Right ventricle myocardium superior (tissue), 1 donor: Measurements from ENCODE around the gene TYW1B. TPM values are rescaled to one million over a fixed set of nuclear protein-coding genes. Genes with fewer than 3 reads are reported as not detected.
"Not testable (repeated sequence)": the region's sequence is repeated elsewhere in the genome, so short reads cannot be mapped to it uniquely, and the experiment has no call there.

ENCODE experiments used
- ATAC-seq: fragments of 200-7000 bp; cut with Tn5 transposase; one replicate; pipeline ENCODE4 v1.9.1; 2020; ENCODE audit warnings: mild to moderate bottlenecking; ENCODE audit not compliant: poor library complexity
- DNase-seq: peaks from one replicate; pipeline ENCODE4 v3.0.0-alpha.2; 2020
- intact Hi-C: fragments of 100-400 bp; cut with DNase I; formaldehyde crosslinking; loops from one replicate; pipeline ENCODE4 v1.11.2; 2022
- total RNA-seq: library from RNA; stranded (reverse); fragmentation: NEBNext Ultra II Directional; extraction: Animal tissue kit (Norgen Biotek cat#: 25700); gene quantifications from one replicate; pipeline ENCODE4 v1.2.1, GENCODE V29; 2021
- donor health status: DM: no; HTN: yes; CAD: no; lungs with severe emphysema.

The TYW1B gene
- total RNA-seq, 1 donor from 2014 or later: 3.1 TPM

- ATAC-seq, intact Hi-C loops: not testable (repeated sequence)
Measured at GRCh38 chr7:72720890-72721289, 107.1 kb downstream of the TYW1B start.

DNA sequence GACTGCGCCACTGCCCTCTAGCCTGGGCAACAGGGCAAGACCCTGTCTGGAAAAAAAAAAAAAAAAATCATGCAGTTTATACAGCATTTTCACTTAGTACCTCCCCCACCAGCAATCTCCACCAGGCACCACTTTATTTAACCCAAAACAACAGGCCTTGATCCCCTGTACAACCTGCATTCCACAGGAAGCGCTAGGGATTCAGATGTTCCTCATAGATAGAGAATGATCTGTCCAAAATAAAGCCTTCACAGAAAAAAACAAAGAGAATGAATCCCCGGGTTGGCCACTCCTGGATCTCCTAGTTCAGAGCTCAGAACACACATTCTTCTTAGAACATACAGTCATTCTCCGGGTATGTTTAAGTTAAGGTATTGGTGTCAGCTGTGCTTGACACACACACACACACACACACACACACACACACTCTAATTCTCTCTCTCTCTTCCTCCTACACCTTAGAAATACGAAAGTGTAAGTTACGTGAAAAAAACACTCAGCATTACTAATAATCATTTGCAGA lies 110.7 kb downstream of the TYW1B start:
- intact Hi-C loops, ATAC-seq, DNase-seq: not testable (repeated sequence)

More at GRCh38 chr7:72720890-72721289, 107.1 kb downstream of the TYW1B start:
- DNase-seq: not testable (repeated sequence)

- ATAC-seq, intact Hi-C loops, DNase-seq: not testable (repeated sequence)
Measured at GRCh38 chr7:72711927-72712326, 116.1 kb downstream of the TYW1B start.

GRCh38 chr7:72710983-72711382 lies 117.0 kb downstream of the TYW1B start:
- DNase-seq (no peak), ATAC-seq (no peak)
- intact Hi-C loops: no loop called here

- ATAC-seq (no peak), DNase-seq (no peak)
- intact Hi-C loops: no loop called here
Measured at GRCh38 chr7:72709909-72710308, 118.1 kb downstream of the TYW1B start.

GRCh38 chr7:72708371-72709050 lies 119.5 kb downstream of the TYW1B start:
- DNase-seq, intact Hi-C loops, ATAC-seq: not testable (repeated sequence)

- intact Hi-C loops: no loop called here
- ATAC-seq (no peak), DNase-seq (no peak)
Measured at GRCh38 chr7:72706521-72706920, 121.5 kb downstream of the TYW1B start.

GRCh38 chr7:72705693-72706092 lies 122.3 kb downstream of the TYW1B start:
- intact Hi-C loops, DNase-seq, ATAC-seq: not testable (repeated sequence)

GRCh38 chr7:72704894-72705293 lies 123.1 kb downstream of the TYW1B start:
- intact Hi-C loops: no loop called here
- DNase-seq (no peak), ATAC-seq (no peak)

DNA sequence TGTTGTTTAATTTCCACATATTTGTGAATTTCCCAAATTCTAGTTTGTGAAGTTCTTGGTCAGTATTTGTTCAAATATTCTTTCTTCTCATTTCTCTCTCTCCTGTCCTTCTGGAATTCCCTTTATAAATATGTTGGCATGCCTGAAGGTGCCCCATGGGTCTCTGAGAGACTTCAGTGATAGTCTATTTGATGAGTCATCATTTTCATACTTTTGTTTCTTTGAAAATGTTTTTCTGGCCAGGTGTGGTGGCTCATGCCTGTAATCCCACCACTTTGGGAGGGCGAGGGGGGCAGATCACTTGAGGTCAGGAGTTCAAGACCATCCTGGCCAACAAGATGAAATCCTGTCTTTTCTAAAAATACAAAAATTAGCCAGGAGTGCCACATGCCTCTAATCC lies 127.5 kb downstream of the TYW1B start:
- ATAC-seq: not testable (repeated sequence)

GRCh38 chr7:72697066-72697465 lies 130.9 kb downstream of the TYW1B start:
- intact Hi-C loops, DNase-seq, ATAC-seq: not testable (repeated sequence)

More for the DNA sequence above, 127.5 kb downstream of the TYW1B start:
- intact Hi-C loops, DNase-seq: not testable (repeated sequence)

- intact Hi-C loops, DNase-seq, ATAC-seq: not testable (repeated sequence)
Measured at GRCh38 chr7:72696643-72697042, 131.4 kb downstream of the TYW1B start.

GRCh38 chr7:72695482-72695881 lies 132.5 kb downstream of the TYW1B start:
- intact Hi-C loops, DNase-seq, ATAC-seq: not testable (repeated sequence)

DNA sequence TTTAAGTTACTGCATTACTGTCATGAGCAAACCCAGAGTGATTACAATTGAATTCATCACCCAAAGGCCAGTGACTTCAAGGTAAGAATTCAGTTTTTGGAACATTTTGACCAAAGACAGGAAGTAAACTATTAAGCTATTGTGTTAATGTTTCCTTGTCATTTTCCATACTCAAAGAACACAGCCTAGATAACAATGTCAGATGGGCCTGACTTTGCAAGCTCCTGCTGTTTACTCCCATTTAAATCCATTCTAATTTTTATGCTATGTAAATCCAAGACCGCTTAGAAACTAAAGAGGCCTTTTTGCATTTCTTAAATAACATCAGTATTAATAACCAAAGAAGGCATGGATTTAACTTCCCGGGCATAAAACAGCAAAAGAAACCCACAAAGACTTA lies 136.6 kb downstream of the TYW1B start:
- ATAC-seq, intact Hi-C loops: not testable (repeated sequence)

DNA sequence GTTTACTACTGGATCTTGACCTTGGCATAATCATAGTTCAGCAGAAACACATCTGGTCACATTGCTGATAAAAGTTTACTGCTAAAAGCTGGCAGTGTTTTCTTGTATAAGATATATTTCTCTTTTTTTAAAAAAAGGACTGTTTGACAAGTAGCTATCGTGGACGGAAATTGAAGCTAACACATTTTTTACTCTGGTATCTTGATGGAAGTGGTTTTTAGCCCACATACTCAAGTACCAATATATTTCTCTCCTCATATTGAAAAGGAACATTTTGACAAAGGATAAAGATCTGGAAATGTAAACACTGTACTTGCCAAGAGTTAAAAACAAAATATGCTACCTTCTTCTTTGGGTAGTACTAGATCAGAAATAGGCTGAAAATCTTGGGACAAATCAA lies 137.8 kb downstream of the TYW1B start:
- DNase-seq, ATAC-seq: not testable (repeated sequence)

More for the DNA sequence above, 136.6 kb downstream of the TYW1B start:
- DNase-seq: not testable (repeated sequence)

DNA sequence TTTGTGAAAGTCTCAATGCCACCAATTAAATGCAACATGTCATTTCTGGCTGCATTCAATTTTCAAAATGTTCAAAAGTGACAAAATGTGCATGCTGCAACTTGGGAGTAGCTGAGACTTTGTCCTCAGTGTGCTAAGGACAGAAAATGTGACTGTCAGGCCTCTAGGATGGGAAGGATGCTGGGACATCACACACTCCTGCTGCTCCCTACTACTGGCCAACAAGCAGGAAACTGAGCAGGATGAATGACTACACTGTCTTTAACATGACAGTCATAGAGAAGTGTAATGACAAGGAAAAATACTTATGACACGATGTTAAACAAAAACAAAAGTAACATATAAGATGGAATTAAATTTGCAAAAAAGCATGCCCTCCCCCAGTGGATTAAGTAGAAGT lies 138.7 kb downstream of the TYW1B start:
- intact Hi-C loops, DNase-seq, ATAC-seq: not testable (repeated sequence)

More for the DNA sequence above, 137.8 kb downstream of the TYW1B start:
- intact Hi-C loops: not testable (repeated sequence)

- DNase-seq, ATAC-seq, intact Hi-C loops: not testable (repeated sequence)
Measured at GRCh38 chr7:72681211-72681610, 146.8 kb downstream of the TYW1B start.

GRCh38 chr7:72676880-72677279 lies 151.1 kb downstream of the TYW1B start:
- DNase-seq, ATAC-seq, intact Hi-C loops: not testable (repeated sequence)

GRCh38 chr7:72676086-72676690 lies 151.8 kb downstream of the TYW1B start:
- intact Hi-C loops, DNase-seq: not testable (repeated sequence)
- ATAC-seq: peak; percentile 77
